HL-60 (cell line): ENCODE results near the gene ABCB6.

Experiments
- CTCF ChIP-seq: IDR thresholded peaks from one replicate; pipeline ENCODE4 v1.5.1; 2011; ENCODE audit warnings: low read length, control low read depth, inconsistent platforms; ENCODE audit not compliant: insufficient read depth
- GABPA ChIP-seq: IDR thresholded peaks from 2 replicates; pipeline ENCODE4 v1.6.1; 2012; ENCODE audit warnings: low read depth

GRCh38 chr2:219214141-219214540, 4.6 kb downstream of the ABCB6 start:
- TF ChIP-seq CTCF, result no peak
- no peak for TF ChIP-seq GABPA
